Caki2 (cell line): ENCODE results near the gene SLC29A2. TPM values are rescaled to one million over a fixed set of nuclear protein-coding genes. Genes with fewer than 3 reads are reported as not detected.
A peak's percentile ranks its signal among the peaks of the same experiment; 100 is the strongest.

Source experiments
- DNase-seq: peaks from one replicate; pipeline ENCODE4 v3.0.0-alpha.2; 2015; ENCODE audit warnings: low read depth
- in situ Hi-C: cut with HindIII; loops from 2 replicates; pipeline ENCODE4 v1.10.0; 2016; ENCODE audit warnings: low sequenced_read_pairs, low pct_unique_long_range_greater_than_20kb, mixed read lengths
- total RNA-seq: library from RNA; depleted of rRNA; stranded (reverse); fragments of >200 nt; shearing (Covaris generic); gene quantifications from 2 replicates; pipeline ENCODE4 v1.2.3, GENCODE V29; 2014; ENCODE audit warnings: low replicate concordance; rRNA removed

Gene SLC29A2
- not detected in 2 replicates for total RNA-seq

GRCh38 chr11:66371627-66372415 is at the start of gene SLC29A2:
SLC29A2 (minus strand) TSS chr11:66371760; CDS start chr11:66371591, 169 bp downstream.
- no peak for DNase-seq
- in situ Hi-C loops: no loop called here

- no peak for DNase-seq
- in situ Hi-C loops: no loop called here
Measured at GRCh38 chr11:66420671-66421476, 49.3 kb upstream of the SLC29A2 start, which contains the start of gene NPAS4. NPAS4 (plus strand) TSS chr11:66421035; CDS start chr11:66421180, 145 bp downstream.

- DNase-seq: no peak
- in situ Hi-C loops: no loop called here
Measured at GRCh38 chr11:66419825-66420224, 48.3 kb upstream of the SLC29A2 start.

GRCh38 chr11:66418986-66419308 is 47.4 kb upstream of the SLC29A2 start:
- no peak for DNase-seq
- in situ Hi-C loops: no loop called here

- in situ Hi-C loops: no loop called here
- peak; percentile 44 for DNase-seq
Measured at GRCh38 chr11:66418168-66418985, 46.8 kb upstream of the SLC29A2 start.

GRCh38 chr11:66417000-66417399 is 45.4 kb upstream of the SLC29A2 start:
- in situ Hi-C loops: no loop called here
- no peak for DNase-seq

GRCh38 chr11:66415423-66415822 is 43.9 kb upstream of the SLC29A2 start:
- no peak for DNase-seq
- in situ Hi-C loops: no loop called here

- in situ Hi-C loops: no loop called here
- no peak for DNase-seq
Measured at GRCh38 chr11:66414120-66414934, 42.8 kb upstream of the SLC29A2 start.

GRCh38 chr11:66413167-66413566 is 41.6 kb upstream of the SLC29A2 start:
- DNase-seq: no peak
- in situ Hi-C loops: no loop called here

- no peak for DNase-seq
- in situ Hi-C loops: no loop called here
Measured at GRCh38 chr11:66412110-66412509, 40.5 kb upstream of the SLC29A2 start.

GRCh38 chr11:66411323-66411722 is 39.8 kb upstream of the SLC29A2 start:
- no peak for DNase-seq
- in situ Hi-C loops: no loop called here

GRCh38 chr11:66410191-66410590 is 38.6 kb upstream of the SLC29A2 start:
- in situ Hi-C loops: no loop called here
- DNase-seq: no peak

GRCh38 chr11:66409226-66409625 is 37.7 kb upstream of the SLC29A2 start:
- DNase-seq: no peak
- in situ Hi-C loops: no loop called here

GRCh38 chr11:66408488-66409214 is 37.1 kb upstream of the SLC29A2 start:
- in situ Hi-C loops: no loop called here
- peak; percentile 66 for DNase-seq

- in situ Hi-C loops: no loop called here
- no peak for DNase-seq
Measured at GRCh38 chr11:66407651-66408050, 36.1 kb upstream of the SLC29A2 start.

GRCh38 chr11:66393954-66394353 is 22.4 kb upstream of the SLC29A2 start:
- in situ Hi-C loops: no loop called here
- DNase-seq: no peak

- DNase-seq: no peak
- in situ Hi-C loops: no loop called here
Measured at GRCh38 chr11:66391322-66391721, 19.8 kb upstream of the SLC29A2 start.
